ENCODE measurements around the gene OAT.
A peak's percentile ranks its signal among the peaks of the same experiment; 100 is the strongest.

Gene OAT

DNA sequence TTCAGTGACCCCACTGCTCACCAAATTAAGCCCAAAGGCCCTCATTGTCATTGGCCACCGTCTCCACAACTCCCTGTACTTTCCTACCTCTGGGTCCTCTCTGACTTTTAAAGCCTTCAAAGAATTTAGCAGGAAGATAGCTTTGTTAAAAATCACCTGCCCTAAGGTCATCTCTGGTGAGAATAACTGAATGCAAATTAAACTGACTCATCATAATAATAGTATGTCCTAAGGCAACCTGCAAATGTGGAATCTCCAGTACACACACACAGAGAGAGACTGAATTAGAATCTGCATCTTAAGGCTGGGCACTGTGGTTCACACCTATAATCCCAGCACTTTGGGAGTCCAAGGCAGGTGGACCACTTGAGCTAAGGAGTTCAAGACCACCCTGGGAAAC is 24.1 kb downstream of the OAT start:
- DNase-seq, result no peak

DNA sequence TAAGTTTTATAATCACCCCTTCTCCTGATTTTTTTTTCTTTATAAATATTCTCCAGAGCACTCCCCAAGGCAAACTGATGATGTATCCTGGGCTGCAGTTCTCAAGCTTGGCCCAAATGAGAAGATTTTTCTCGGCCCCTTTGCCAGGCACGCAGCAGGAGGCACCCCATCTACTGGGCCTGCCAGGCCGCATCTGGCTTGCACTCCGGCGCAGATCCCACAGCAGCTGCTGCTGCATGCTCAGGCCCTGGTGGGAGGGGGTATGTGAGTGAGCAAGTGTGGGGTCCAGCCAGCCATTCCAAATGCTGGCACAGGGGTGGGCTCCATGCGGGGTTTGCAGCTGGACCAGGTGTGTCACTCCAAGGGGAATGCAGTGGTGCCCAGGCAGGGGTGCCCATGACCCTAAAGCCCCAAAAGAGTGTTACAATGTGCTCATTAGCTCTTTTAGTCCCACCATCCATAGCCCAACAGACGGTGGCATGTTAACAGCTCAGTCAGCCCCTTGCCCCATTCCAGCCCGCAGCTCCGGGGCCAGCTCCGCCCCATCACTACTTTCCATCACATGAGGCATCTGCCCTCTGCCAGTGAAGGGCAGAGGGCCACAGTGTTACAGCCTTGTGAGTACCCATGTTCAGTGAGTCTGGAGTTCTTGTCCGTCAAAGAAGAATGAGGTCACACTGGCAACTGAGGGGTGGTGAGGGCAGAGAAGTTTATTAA is 25.9 kb downstream of the OAT start:
- no peak for DNase-seq

DNA sequence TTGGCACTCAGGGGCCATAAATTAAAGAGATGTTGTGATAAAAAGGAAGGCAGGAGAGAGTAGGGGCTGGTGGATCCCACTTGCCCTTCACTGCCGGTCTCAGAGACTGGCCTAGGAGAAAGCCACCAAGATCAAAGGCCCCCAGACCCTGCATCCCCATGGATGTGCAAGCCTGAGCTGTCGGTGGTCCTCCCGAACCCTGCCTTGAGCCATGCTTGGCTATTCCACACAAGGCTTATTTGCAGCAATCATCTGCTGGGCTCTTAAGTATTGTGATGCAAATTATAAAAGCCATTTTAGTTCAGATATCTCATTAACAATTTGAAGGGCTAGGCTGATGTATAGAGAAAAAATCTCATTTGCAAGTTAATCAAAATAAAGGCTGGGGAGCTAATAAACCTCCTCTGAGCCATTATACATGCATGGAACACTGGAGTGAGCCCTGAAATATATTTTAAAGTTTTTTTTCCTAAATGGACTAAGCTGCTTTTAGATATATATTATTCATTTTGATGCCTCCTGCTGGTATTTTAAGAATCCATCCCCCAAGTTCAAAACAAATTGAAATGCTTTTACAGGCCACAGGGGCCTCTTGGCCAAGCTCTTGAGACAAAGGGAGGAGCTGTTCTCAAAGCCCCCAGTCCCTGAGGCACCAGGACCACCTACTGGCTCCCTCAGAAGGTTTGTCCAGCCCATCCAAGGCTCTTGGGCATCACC is 28.1 kb downstream of the OAT start:
- no peak for DNase-seq

DNA sequence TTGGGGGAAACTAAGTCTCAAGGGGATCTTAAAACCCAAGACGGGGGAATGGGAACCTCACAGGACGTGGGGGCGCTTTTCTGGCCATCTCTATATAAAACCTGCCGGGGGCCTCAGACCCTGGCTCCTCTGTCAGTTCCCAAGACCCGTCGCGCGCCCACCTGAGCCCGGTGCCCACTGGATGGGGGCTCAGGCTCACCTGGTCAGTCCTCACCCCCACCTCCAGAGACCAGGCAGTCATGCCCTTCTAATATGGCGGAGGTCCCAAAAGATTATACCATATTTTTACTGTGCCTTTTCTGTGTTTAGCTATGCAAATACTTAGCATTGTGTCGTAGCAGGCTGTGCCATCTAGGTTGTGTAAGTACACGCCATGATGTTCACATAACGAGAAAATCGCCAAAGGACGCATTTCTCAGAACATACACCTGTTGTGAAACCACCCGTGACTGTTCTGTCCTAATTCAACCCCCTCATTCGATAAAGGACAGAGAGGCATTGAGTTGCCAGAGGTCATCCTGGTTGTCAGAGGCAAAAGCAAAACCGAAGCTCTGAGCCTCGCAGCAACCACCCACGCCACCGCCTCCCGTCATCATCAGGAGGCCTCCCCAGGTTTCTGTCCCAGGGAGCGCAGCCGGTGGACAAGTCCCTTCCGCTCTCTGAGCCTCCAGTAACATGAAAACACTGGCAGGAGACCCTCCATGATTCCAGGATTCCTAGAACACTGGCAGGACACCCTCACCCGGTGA is 28.9 kb downstream of the OAT start:
- DNase-seq, result no peak

DNA sequence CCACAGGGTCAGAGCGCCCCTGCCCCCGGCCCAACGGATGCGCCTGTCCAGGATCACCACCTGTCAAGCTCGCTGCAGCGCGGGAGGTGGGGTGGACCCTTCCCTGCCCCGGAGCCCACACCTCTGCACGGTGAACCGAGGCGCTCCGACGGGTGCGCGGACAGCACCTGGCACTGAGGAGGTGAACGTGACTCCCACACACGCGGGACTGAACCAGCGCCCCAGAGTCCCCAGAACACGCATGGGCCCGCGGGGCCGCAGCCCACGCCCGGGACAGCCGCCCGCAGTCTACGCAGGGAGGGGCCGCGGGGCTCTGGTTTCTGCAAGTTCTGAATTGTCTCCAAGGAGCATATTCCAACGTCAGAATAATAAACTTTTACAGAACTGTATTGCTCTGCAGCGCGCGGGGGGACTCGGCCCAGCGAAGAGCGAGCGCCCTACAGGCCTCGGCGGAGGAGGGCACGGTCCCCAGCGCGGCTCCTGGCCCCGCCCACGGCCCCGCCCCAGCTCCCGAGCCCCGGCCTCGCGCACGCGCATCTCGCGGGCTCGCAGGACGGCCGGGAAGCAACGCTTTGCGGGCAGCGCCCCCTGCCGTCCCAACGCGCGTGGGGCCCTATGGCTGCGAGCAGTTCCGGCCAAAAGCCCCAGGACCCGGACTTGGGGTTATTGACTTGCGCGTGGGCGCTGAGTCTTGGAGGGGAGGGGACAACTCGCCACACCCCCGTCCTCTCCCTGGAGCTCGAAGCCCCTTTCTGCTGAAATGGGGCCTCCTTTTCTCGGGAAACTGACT is 29.7 kb downstream of the OAT start:
- DNase-seq, result peak; percentile 98

DNA sequence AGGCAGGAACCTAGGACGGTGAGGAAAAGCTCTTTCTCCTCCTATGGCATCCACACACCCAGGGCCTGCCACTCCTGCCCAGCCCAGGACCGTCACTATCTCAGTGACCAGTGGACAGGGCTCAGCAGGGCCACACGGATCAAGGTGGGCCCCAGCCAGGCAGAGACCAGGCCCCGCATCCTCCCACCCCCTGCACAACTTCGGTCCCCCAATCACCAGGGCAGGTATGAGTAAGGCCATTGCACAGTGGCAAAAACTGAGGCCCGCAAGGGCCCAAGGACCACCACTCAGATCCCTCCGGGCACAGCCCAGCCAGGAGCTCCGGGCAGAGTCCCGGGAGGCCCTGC is 30.3 kb downstream of the OAT start:
- peak; percentile 62 for DNase-seq

DNA sequence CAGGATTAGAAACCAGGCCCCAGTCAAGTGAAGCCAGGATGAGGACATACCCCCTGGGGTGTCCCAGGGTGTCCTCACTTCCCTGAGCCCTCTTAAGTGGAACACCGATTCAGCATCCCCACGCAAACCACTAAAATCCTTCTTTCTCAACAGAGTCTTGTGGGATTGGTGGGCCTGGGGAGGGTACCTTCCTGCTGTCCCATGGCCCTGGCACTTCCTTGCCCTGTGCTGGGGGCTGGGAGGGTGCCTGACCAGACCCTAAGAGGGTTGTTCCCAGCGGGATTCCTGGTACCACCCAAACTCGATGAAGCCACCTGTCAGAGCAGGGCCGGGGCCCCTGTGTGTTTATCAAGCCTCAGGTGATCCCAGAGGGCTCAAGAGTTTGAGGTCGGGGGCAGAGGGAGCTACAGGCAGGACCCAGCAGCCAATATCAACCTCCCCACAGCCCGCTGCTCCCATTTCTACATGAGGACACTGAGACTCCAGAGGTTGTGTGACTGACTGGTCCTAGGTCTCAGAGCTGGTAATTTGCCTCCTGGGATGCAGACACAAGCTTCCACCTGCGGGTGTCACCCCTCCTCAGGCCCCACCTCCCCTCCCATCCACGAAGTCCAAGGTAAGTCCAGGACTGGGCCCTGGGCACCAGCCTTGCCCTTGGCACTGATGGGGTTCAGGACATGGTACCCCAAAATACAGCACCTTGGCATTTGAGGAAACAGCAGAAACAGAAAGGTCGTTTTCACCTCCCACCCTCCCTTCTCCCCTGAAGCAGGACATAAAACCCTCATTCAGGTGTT is 31.4 kb downstream of the OAT start:
- DNase-seq, result no peak

DNA sequence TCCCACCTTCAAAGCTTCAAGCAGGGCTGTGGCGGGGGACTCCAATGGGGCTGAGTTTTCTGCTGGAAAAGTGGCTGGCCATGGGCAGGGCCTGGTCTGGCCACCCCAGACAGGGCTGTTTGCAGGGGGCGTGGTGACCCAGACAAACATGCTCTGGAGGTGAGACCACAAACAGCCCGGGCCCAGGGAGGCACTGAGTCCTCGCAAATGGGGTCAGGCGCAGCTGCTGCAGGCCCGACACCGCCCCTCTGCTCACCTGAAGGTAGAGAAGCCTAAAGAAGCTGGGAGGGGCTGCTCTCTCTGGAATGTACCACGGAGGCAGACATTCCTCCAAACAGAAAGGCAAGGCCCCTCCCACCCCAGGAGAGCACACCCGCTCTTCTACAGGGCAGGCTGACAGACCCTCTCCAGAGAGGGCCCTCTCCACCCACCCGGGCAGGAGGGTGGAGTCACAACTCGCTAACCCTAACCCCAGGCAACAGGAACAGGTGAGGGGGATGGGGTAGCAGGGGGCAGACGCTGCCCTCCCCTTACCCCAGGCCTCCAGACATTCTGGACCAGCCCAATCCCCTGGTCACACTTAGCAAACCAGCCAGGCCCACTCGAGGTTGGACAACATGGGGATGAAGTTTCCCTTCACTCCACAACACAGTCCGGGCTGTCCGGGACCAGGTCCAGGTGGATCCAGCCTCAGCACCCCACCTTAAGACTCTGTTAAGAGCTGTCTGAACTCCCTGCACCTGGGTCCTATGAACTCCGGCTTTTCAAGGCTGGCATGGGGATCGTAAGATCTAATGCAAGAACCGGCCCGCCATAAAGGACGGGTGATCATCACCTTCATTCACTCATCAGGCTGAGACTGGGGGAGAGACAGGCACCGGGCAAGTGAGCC is 32.3 kb downstream of the OAT start:
- DNase-seq, result no peak

DNA sequence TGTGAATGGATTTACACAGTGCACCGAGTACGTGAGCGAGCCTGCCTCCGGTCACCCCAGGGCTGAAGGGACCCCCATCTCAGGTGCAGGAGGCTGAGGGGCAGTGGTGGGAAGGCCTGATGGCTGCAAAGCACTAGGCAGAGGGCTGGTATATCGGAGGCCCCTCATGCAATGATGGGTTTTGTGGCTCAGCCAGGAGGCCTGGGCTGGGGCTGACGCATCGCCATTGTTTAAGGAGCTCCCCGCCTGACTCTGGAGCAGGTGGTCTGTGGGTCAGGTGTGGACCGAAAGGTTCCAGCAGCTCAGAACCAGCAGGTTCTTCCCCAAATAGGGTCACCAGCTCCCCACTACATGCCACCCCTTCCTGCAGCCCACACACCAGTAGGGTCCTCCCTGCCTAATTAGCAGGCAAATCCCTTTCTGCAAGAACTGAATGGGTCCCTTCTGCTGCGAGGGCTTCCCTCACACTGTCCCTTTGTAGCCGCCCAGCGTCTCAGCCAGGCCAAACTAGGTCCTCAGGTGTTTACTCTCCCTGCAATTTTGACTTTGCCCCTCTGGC is 33.0 kb downstream of the OAT start:
- no peak for DNase-seq

DNA sequence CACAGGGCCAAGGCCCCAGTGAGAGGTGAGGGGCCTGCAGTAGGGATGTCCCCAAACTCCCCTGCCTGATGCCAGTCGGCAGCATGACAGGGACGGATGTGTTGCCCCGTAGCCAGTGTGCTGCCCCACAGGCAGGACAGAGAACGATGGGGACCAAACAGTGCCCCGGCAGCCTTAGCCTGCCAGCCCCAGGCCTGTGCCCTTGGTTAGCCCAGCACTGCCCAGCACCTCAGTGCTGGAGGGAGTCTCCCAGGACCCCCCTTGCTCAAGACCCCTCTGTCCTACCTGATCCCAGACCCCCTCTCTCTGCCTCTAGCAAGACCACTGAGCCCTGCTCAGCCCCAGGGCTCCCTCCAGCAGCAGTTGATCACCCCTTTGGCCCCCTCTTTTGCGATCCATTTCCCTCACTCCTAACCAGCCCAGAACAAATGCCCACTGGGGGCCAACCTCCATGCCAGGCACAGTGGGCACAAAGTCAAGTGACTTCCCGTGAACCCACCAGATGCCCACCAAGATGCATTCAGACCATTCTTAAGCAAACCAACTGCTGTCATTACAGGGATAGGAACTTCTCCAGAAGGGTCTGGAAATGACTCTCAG is 34.0 kb downstream of the OAT start:
- DNase-seq, result no peak

DNA sequence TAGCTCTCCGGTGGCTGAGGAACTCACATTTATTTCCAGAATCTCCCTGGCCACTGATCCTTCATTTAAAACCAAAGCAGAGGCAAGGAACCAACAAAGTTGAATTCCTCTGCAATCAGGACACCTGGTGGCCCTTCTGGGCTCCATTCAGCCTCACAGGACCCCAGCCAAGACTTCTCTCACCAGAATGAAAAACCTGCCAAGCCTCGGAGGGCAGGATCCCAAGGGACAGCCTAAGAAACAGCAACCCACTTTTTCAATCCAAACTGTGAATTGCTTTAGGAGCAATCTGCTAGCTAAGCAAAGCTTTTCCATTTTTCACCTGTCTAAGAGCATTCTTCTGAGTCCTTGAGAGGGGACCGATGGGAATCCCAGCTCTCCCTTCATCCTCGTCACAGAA is 34.6 kb downstream of the OAT start:
- DNase-seq, result no peak

DNA sequence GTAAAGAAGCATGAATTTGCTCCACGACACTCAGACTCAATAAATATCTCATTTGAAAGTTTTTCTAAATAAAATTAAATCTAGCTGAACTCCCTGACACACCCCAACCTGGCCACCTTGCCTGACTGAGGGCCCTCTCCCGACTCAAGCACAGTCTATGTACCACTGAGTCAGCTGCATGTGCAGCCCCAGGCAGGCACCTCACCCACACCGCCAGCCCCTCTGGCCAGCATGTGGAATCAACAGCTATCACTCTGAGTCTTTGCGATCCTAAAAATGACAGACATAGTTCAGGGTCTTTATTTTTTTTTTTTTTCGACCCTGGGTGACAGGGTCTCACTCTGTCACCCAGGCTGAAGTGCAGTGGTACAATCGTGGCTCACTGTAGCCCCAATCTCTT is 35.2 kb downstream of the OAT start:
- no peak for DNase-seq

DNA sequence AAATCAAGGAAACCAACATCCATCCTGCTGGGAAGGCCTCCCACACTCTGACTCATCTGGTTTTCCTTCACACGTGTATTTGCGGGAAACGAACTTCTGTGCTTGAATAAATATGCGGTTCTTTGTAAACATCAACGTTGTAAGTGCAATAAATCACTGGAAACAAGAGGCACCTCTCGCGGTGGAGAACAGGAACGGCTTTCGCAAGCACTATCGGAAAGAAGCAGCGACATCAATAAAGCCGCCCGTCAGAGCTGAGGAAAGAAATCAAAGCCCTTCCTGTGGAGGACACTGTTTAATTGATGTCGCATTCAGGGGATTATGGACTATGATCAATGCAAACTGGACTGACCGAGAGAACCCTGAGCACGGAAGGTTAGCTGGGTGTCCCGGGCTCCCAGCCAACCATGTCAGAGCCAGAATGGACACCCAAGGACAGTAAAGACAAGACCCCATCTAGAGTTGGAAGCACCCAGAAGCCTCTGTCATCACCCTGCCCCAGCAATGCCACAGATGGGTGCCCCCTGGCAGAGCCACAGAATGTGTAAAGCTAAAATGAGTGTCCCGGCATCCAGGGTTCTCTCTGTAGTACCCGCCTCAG is 37.6 kb downstream of the OAT start:
- no peak for DNase-seq

DNA sequence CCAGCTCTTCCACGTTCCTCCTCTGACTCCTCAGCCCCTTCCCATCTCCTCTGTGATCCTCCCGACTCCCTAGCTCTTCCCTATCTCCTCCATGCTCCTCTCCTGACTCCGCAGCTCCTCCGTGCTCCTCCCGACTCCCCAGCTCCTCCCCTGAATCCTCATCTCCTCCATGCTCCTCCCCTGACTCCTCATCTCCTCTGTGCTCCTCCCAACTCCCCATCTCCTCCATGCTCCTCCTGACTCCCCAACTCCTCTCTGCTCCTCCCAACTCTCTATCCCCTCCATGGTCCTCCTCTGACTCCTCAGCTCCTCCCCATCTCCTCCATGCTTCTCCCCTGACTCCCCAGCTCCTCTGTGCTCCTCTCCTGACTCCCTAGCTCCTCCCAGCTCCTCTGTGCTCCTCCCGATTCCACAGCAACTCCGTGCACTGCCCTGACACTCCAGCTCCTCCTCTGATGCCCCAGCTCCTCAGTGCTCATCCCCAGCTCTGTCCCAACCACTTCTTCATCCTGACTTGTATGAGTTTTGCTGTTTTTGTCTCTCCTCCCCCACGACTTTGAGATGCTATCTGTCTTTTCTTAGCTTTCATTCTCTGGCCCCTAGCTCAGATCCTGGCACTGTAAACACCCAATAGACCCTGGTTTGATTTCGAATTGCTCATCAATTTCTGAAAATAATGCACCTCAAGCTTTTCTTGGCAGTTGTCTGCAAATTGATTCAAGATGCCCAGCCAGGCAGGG is 38.3 kb downstream of the OAT start:
- no peak for DNase-seq

DNA sequence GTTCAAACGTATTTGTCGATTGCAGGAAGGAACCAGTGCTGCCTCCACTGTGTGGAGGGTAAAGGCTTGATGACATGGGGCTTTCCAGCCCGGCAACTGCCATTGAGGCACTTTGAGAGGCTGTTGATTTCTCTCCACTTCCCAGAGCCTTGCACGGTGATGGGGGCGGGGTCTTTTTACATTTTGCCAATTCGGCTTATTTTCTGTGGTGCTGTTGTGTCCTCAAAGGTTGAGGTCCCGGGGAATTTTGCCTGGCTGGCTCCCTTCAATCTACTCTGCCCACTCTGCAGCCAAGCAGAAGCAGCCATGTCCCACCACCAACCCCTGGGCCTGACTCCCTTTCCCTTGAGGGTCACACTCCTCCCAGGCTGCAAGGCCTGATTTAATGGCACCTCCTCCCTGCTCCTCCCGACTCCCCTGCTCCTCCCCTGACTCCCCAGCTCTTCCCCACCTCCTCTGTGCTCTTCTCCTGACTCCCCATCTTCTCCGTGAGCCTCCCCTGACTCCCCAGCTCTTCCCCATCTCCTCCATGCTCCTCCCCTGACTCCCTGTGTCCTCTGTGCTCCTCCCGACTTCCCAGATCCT is 39.0 kb downstream of the OAT start:
- no peak for DNase-seq

DNA sequence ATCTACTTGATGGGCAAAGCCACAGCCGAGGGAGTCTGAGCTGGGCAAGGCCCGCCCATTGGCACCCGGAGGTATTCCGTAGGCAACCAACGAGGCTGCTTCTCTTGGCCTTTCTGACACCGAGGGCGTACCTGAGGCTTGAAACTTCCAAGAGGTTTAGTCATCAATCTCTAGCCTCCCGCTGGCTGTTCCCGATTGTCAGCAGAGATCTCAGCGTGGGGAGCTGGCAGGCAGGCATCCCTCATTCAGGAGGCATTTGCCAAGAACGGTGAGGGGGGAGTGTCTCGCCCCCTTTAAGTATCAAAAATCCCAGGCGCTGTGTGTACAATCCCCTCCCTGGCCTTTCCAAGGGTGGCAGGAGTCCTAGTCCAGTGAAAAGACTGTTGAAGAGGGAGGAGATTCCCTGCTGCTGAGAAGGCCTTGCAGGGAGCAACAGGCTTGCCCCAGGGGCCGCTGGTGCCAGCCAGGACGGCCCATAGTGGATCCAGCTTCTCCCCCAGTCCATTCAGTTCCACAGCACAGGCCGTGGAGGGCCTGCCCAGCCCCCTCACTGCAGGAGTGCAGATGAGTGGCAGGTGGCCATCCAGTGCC is 39.7 kb downstream of the OAT start:
- no peak for DNase-seq

DNA sequence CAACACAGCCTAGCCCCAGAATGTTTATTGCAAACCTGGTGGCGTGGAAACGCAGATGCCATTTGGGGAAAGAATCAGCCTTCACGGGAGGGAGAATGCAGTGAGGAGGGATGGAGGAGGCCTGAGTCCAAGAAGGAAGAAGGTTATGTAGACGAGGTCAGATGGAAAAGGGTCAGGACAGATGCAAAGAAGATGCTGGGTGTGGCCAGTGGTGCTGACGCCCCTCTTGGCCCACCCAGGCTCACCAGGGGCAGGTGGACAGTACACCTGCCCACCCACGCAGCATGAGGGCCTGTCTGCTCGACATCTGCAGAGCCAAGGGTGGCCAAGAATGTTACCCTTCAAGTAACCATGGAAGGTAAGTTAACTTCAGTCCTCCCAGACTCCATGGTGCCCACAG is 40.5 kb downstream of the OAT start:
- no peak for DNase-seq

DNA sequence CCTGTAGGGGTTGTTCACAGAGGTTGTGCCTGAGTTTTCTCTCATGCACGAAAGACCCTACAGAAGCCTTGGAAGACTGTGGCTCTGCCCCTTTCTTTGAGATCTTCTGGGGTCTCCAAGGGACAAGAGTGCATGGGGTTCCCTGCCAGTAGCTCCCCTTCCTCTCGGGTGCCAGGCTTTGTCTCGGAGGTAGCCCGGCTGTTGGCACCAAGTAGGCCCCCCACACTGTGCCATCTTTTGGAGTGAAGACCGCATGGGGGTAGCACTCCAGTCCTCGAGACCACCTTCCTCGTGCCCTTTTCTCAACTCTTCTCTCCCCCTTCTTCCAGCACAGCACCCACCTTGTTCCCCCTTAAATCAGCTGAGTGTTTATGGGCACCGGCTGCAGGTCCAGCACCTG is 41.6 kb downstream of the OAT start:
- no peak for DNase-seq

DNA sequence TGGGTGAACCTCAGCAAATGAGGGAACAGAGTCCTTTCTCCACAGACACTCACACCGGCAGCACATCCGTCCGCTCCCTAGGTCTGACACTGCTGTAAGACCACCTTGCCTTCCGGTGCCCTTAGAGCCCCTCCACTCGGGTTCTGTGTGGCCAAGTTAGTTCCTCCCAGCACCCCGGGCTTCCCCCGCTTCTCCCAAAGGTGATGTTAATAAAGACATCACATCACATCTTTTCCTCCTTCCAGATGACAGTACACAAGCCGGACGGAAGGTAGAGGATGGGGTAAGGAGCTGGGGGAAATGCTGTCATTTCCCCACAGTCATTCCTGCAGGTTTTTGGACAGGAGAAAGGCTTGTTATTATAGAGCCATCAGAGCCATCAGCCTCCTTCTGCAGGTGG is 42.3 kb downstream of the OAT start:
- no peak for DNase-seq
